ENCODE data around the gene ZNF668.
"Not testable (repeated sequence)": the region's sequence is repeated elsewhere in the genome, so short reads cannot be mapped to it uniquely, and the experiment has no call there.

ZNF668 gene

DNA sequence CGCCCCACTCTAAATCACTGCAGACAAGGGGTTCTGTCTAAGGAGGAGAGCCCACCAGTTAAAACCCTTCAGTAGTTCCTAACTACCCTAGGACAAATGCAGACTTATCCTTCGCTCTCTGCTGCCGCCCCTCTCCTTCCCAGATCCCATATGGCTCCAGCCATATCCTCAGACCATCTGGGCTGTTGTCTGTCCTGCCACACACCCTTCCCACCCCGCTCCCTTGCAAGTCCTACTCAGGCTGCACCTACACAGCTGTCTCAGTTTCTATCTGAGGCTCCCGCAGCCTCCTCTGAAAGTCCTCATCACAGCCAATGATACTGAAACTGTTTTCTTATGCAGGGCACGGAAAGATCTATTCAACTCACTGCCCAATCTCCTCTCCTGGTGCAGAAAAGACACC lies 33.4 kb upstream of the ZNF668 start:
- Histone ChIP-seq H3K27me3 (ENCODE audit: insufficient read depth, insufficient read length) (no peaks in the 10 kb centered on the region), H3K9ac (ENCODE audit: insufficient read length, low read depth) (peak overlapping the region; percentile 92), H3K36me3 (ENCODE audit: insufficient read depth, insufficient read length, low read length) (peaks cover 34% of the 10 kb centered on the region), H3K4me3 (ENCODE audit: insufficient read length, low read depth) (peak overlapping the region; percentile 93), H3K9me3 (ENCODE audit: insufficient read depth, low read length) (no peaks in the 10 kb centered on the region; the same call in 1 of the 2 replicates), H3K4me1 (ENCODE audit: insufficient read depth, insufficient read length) (peaks cover 3% of the 10 kb centered on the region)
- DNase-seq (ENCODE audit: low read depth, low spot score), result no peak
- TF ChIP-seq SUZ12 (IDR thresholded peaks at IDR 0.05; ENCODE audit: extremely low read depth, insufficient read depth, insufficient read length) (no peak), YY1 (IDR thresholded peaks at IDR 0.05; ENCODE audit: insufficient read depth, insufficient read length) (no peak), ZNF274 (IDR thresholded peaks at IDR 0.05; ENCODE audit: low read depth, low read length) (no peak)

DNA sequence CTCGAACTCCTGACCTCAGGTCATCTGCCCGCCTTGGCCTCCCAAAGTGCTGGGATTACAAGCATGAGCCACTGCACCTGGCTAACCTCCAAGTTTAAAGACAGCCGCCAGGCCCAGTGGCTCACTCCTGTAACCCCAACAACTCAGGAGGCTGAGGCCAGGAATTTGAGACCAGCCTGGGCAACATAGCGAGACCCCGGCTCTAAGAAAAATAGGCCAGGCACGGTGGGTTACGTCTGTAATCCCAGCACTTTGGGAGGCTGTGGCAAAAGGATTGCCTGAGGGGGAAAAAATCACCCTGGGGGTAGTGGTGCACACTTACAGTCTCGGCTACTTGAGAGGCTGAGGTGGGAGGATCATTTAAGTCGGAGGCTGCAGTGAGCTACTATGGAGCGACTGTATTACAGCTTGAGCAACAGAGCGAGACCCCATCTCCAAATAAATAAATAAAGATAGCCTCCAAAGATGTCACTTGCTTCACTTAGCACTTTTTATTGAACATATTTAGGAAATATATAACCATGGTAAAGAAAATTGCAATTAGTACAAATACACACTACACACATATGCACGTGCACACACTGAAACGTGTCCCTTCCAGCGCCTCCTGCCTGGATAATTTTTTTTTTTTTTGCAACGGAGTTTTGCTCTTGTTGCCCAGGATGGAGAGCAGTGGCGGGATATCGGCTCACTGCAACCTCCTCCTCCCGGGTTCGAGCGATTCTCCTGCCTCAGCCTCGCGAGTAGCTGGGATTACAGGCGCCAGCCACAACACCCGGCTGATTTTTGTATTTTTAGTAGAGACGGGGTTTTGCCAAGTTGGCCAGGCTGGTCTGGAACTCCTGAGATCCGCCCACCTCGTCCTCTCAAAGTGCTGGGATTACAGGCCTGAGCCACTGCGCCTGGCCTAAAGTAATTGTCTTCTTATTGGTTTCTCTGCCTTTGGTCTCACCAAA lies 32.7 kb upstream of the ZNF668 start:
- no peaks in the 10 kb centered on the region for H3K27me3 ChIP-seq (ENCODE audit: insufficient read depth, insufficient read length)
- H3K4me1 ChIP-seq (ENCODE audit: insufficient read depth, insufficient read length), result peaks cover 3% of the 10 kb centered on the region
- TF ChIP-seq ZNF274 (IDR thresholded peaks at IDR 0.05; ENCODE audit: low read depth, low read length), result no peak
- TF ChIP-seq SUZ12 (IDR thresholded peaks at IDR 0.05; ENCODE audit: extremely low read depth, insufficient read depth, insufficient read length), result no peak
- TF ChIP-seq YY1 (IDR thresholded peaks at IDR 0.05; ENCODE audit: insufficient read depth, insufficient read length), result no peak
- no peak overlapping the region for H3K4me3 ChIP-seq (ENCODE audit: insufficient read length, low read depth)
- no peak for DNase-seq (ENCODE audit: low read depth, low spot score)
- no peaks in the 10 kb centered on the region; the same call in 1 of the 2 replicates for H3K9me3 ChIP-seq (ENCODE audit: insufficient read depth, low read length)
- H3K9ac ChIP-seq (ENCODE audit: insufficient read length, low read depth), result no peak overlapping the region
- H3K36me3 ChIP-seq (ENCODE audit: insufficient read depth, insufficient read length, low read length), result peaks cover 27% of the 10 kb centered on the region

DNA sequence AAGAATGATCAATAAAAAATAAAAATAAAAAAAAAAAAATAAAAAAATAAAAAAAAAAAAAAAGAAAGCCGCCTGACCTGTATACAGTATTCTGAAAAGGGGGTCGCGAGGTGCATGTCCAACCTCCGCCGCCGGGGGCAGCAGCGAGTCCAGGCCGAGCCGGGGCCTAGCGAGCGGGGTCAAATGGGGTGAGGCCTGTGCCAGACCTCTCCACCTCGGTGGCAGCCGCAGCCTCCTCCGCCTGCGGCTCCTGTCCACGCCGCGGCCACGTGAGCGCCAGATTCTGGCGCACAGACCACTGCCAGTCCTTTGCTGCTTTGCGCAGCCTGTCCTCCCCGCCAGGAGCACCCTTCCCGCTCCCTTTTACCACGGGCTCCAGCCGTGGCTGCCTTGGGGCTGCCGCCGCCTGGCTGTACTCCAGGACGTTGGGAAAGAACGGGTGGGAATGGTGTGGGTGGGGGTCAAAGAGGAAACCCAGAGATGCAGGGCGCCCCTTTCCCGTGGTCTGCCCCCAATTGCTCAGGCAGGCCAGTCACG lies 31.7 kb upstream of the ZNF668 start:
- DNase-seq (ENCODE audit: low read depth, low spot score), result peak; percentile 60
- Histone ChIP-seq H3K4me3 (ENCODE audit: insufficient read length, low read depth) (peak overlapping the region; percentile 18), H3K27me3 (ENCODE audit: insufficient read depth, insufficient read length) (no peaks in the 10 kb centered on the region), H3K9me3 (ENCODE audit: insufficient read depth, low read length) (no peaks in the 10 kb centered on the region; the same call in 1 of the 2 replicates), H3K4me1 (ENCODE audit: insufficient read depth, insufficient read length) (peaks cover 3% of the 10 kb centered on the region), H3K9ac (ENCODE audit: insufficient read length, low read depth) (peak overlapping the region; percentile 90), H3K36me3 (ENCODE audit: insufficient read depth, insufficient read length, low read length) (peaks cover 17% of the 10 kb centered on the region)
- no peak for TF ChIP-seq SUZ12 (IDR thresholded peaks at IDR 0.05; ENCODE audit: extremely low read depth, insufficient read depth, insufficient read length)

DNA sequence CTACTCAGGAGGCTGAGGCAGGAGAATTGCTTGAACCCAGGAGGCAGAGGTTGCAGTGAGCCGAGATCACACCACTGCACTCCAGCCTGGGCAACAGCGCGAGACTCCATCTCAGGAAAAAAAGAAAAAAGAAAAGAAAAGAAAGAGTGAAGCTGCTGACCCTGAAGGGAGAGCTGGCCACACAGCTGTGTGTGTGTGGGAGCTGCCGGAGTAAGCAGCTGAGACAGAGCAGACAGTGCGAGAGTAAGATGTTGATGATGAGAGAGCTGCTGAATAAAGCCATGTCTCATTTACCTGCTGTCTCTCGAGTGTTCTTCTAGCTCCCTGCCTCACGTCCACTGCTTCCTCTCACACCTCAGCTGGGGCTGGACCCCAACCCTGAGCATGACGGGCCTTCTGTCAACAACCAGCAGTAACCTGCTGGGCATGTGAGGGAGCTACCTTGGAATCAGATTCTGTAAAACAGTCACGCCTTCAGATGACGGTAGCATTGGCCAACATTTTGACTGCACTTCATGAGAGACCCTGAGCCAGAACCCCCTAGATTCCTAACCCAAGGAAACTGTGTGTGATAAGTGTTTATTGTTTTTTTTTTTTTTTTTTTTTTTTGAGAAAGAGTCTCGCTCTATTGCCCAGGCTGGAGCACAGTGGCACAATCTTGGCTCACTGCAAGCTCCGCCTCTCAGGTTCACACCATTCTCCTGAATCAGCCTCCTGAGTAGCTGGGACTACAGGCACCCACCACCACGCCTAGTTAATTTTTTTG lies 27.0 kb upstream of the ZNF668 start:
- H3K4me1 ChIP-seq (ENCODE audit: insufficient read depth, insufficient read length); H3K9me3 ChIP-seq (ENCODE audit: insufficient read depth, low read length); H3K9ac ChIP-seq (ENCODE audit: insufficient read length, low read depth); H3K36me3 ChIP-seq (ENCODE audit: insufficient read depth, insufficient read length, low read length); H3K4me3 ChIP-seq (ENCODE audit: insufficient read length, low read depth); DNase-seq (ENCODE audit: low read depth, low spot score); H3K27me3 ChIP-seq (ENCODE audit: insufficient read depth, insufficient read length): not testable (repeated sequence)

DNA sequence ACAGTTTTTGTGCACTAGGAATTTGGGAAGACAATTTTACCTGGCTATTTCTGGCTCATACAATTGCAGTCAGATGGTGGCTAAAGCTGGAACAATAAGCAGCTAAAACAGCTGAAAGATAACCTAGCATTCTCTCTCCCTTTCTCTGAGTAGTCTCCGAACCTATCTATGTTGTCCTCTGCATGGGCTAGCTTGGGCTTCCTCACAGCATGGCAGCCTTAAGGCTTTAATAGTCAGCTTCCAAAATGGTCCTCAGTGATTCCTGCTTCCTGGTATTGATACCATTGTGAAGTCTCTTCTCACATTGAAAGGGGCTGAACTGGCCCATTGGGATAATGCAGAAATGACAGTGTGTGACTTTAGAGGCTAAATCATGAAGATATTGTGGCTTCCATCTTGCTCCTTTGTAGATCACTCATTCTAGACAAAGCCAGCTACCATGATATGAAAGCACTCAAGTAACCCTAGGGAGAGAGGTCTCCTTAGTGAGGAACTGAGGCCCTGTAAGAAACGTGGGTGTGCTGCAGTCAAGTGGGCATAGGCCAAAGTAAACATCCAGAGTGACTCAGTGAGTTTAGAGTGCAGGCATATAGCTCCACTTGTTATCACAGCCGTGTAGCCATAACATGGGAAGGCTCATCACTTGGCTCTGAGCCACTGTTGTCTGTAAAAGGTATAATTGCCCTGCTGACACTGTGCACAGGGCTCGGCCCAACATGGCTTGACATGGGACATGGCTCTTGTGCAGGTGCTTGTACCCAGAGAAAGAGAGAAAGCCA lies 26.0 kb upstream of the ZNF668 start:
- TF ChIP-seq ZNF274 (IDR thresholded peaks at IDR 0.05; ENCODE audit: low read depth, low read length) (no peak), YY1 (IDR thresholded peaks at IDR 0.05; ENCODE audit: insufficient read depth, insufficient read length) (no peak), SUZ12 (IDR thresholded peaks at IDR 0.05; ENCODE audit: extremely low read depth, insufficient read depth, insufficient read length) (no peak)
- no peaks in the 10 kb centered on the region; the same call in 1 of the 2 replicates for H3K9me3 ChIP-seq (ENCODE audit: insufficient read depth, low read length)
- H3K36me3 ChIP-seq (ENCODE audit: insufficient read depth, insufficient read length, low read length), result no peaks in the 10 kb centered on the region
- H3K4me3 ChIP-seq (ENCODE audit: insufficient read length, low read depth), result no peak overlapping the region
- DNase-seq (ENCODE audit: low read depth, low spot score), result no peak
- H3K9ac ChIP-seq (ENCODE audit: insufficient read length, low read depth), result no peak overlapping the region
- no peaks in the 10 kb centered on the region for H3K27me3 ChIP-seq (ENCODE audit: insufficient read depth, insufficient read length)
- H3K4me1 ChIP-seq (ENCODE audit: insufficient read depth, insufficient read length), result peaks cover 4% of the 10 kb centered on the region

DNA sequence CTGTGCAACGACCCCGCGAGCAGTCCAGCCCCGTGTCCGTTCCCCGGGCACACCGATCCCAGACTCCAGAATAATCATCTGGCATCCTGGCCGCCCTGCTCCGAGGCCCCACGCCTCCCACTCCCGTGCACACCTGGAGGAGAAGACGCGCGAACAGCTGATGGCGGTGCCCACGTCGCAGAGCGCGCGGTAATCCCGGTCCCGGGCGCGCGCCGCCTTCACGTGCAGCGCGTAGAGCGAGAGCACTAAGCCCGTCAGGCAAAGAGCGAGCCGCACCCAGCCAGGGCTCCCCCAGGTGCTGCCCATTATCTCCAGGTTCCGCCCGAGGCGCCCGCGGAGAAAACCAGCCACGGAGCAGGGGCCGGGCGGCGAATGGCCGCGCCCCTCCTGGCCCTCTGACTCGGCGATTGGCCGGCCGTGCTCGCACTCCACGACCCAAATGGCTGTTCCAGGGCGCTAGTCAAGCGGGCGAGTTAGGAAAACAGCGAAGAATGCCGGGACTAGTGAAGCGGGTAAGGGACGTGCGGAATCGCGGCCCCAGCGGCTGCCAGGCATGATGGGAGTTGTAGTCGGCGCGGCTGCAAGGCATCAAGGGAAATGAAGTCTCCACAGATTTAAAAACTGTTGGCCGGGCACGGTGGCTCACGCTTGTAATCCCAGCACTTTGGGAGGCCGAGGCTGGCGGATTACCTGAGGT lies 20.5 kb upstream of the ZNF668 start, which contains the start of gene VKORC1:
TSS of gene VKORC1 (minus strand) at position 374 of the 697 bp plus-strand sequence. CDS start at position 306, 68 bp downstream.
- Histone ChIP-seq H3K9me3 (ENCODE audit: insufficient read depth, low read length) (no peaks in the 10 kb centered on the region), H3K36me3 (ENCODE audit: insufficient read depth, insufficient read length, low read length) (peaks cover 22% of the 10 kb centered on the region), H3K9ac (ENCODE audit: insufficient read length, low read depth) (peak within 1 kb of the TSS; percentile 99), H3K4me1 (ENCODE audit: insufficient read depth, insufficient read length) (peaks cover 7% of the 10 kb centered on the region), H3K4me3 (ENCODE audit: insufficient read length, low read depth) (peak within 1 kb of the TSS; percentile 99), H3K27me3 (ENCODE audit: insufficient read depth, insufficient read length) (no peaks in the 10 kb centered on the region)
- TF ChIP-seq SUZ12 (IDR thresholded peaks at IDR 0.05; ENCODE audit: extremely low read depth, insufficient read depth, insufficient read length) (no peak), ZNF274 (IDR thresholded peaks at IDR 0.05; ENCODE audit: low read depth, low read length) (no peak), YY1 (IDR thresholded peaks at IDR 0.05; ENCODE audit: insufficient read depth, insufficient read length) (no peak)
- DNase-seq (ENCODE audit: low read depth, low spot score), result peak; percentile 98
